RWPE2 (cell line): ENCODE measurements around the gene S100A8.
"Not testable (repeated sequence)": the region's sequence is repeated elsewhere in the genome, so short reads cannot be mapped to it uniquely, and the experiment has no call there.

ENCODE experiments used
- ATAC-seq: fragments of 200-7000 bp; cut with Tn5 transposase; 3 replicates; pipeline ENCODE4 v1.9.1; 2021; ENCODE audit warnings: low read depth
- DNase-seq: peaks from one replicate; pipeline ENCODE4 v3.0.0-alpha.2; 2020; ENCODE audit warnings: low spot score
- H3K27ac ChIP-seq: fragments of 450-650 bp; 2 replicates; pipeline ENCODE4 v1.5.1; 2017; ENCODE audit warnings: mild to moderate bottlenecking; ENCODE audit not compliant: poor library complexity, severe bottlenecking
- H3K27me3 ChIP-seq: fragments of 250-450 bp; sonication (Bioruptor Pico); 2 replicates; pipeline ENCODE4 v1.5.1; 2021; ENCODE audit warnings: mild to moderate bottlenecking, moderate library complexity; ENCODE audit not compliant: insufficient read depth, poor library complexity, severe bottlenecking
- H3K36me3 ChIP-seq: fragments of 250-450 bp; sonication (Bioruptor Pico); 2 replicates; pipeline ENCODE4 v1.5.1; 2020; ENCODE audit warnings: low read depth, mild to moderate bottlenecking, moderate library complexity
- H3K4me1 ChIP-seq: fragments of 250-450 bp; sonication (Bioruptor Pico); 2 replicates; pipeline ENCODE4 v1.5.1; 2021; ENCODE audit warnings: mild to moderate bottlenecking, moderate library complexity; ENCODE audit not compliant: insufficient read depth, poor library complexity, severe bottlenecking
- H3K4me3 ChIP-seq: fragments of 250-450 bp; sonication (Bioruptor Pico); 2 replicates; pipeline ENCODE4 v1.5.1; 2021; ENCODE audit warnings: mild to moderate bottlenecking, moderate library complexity; ENCODE audit not compliant: severe bottlenecking
- H3K9me3 ChIP-seq: fragments of 250-450 bp; sonication (Bioruptor Pico); 2 replicates; pipeline ENCODE4 v1.5.1; 2021; ENCODE audit warnings: mild to moderate bottlenecking, moderate library complexity; ENCODE audit not compliant: severe bottlenecking
- CTCF ChIP-seq: fragments of 450-650 bp; IDR thresholded peaks from one replicate; pipeline ENCODE4 v1.5.1; 2017; ENCODE audit warnings: mild to moderate bottlenecking, moderate library complexity; ENCODE audit not compliant: poor library complexity, severe bottlenecking

The S100A8 gene

GRCh38 chr1:153348511-153349362 lies 42.1 kb downstream of the S100A8 start, which contains the start of gene PGLYRP4:
Gene PGLYRP4 (minus strand): TSS chr1:153348841. CDS start chr1:153347932, 909 bp downstream.
- ATAC-seq (peak; percentile 81), DNase-seq (no peak)
- Histone ChIP-seq H3K27me3 (no peaks in the 10 kb centered on the region), H3K4me1 (peaks cover 3% of the 10 kb centered on the region), H3K9me3 (no peaks in the 10 kb centered on the region), H3K4me3 (no peak within 1 kb of the TSS), H3K27ac (no peak within 1 kb of the TSS), H3K36me3 (no peaks in the 10 kb centered on the region)
- no peak for TF ChIP-seq CTCF

GRCh38 chr1:153347856-153348255 lies 43.0 kb downstream of the S100A8 start:
- Histone ChIP-seq H3K9me3 (no peaks in the 10 kb centered on the region), H3K4me3 (no peak overlapping the region), H3K36me3 (no peaks in the 10 kb centered on the region), H3K27ac (no peak overlapping the region), H3K27me3 (no peaks in the 10 kb centered on the region), H3K4me1 (peaks cover 3% of the 10 kb centered on the region)
- ATAC-seq: no peak
- no peak for TF ChIP-seq CTCF
- DNase-seq: no peak

GRCh38 chr1:153347049-153347448 lies 43.8 kb downstream of the S100A8 start:
- H3K27me3 ChIP-seq, H3K9me3 ChIP-seq, ATAC-seq, H3K4me3 ChIP-seq, H3K4me1 ChIP-seq, DNase-seq, H3K27ac ChIP-seq, H3K36me3 ChIP-seq: not testable (repeated sequence)

- H3K27me3 ChIP-seq: no peaks in the 10 kb centered on the region
- H3K4me1 ChIP-seq: peaks cover 3% of the 10 kb centered on the region
- ATAC-seq: no peak
- H3K4me3 ChIP-seq: no peak overlapping the region
- TF ChIP-seq CTCF: no peak
- H3K27ac ChIP-seq: no peak overlapping the region
- no peak for DNase-seq
- H3K9me3 ChIP-seq: no peaks in the 10 kb centered on the region
- H3K36me3 ChIP-seq: no peaks in the 10 kb centered on the region
Measured at GRCh38 chr1:153346077-153346723, 44.7 kb downstream of the S100A8 start.

GRCh38 chr1:153345187-153346076 lies 45.4 kb downstream of the S100A8 start:
- Histone ChIP-seq H3K27me3 (no peaks in the 10 kb centered on the region), H3K9me3 (no peaks in the 10 kb centered on the region), H3K27ac (no peak overlapping the region), H3K4me1 (peaks cover 3% of the 10 kb centered on the region), H3K36me3 (no peaks in the 10 kb centered on the region), H3K4me3 (no peak overlapping the region)
- TF ChIP-seq CTCF: no peak
- DNase-seq: no peak
- no peak for ATAC-seq
